ENCODE measurements around the gene PPDPF. TPM values are rescaled to one million over a fixed set of nuclear protein-coding genes. Genes with fewer than 3 reads are reported as not detected.

PPDPF gene
- total RNA-seq, 4 donors from 2014 or later = 114 to 256 (median 162) TPM

DNA sequence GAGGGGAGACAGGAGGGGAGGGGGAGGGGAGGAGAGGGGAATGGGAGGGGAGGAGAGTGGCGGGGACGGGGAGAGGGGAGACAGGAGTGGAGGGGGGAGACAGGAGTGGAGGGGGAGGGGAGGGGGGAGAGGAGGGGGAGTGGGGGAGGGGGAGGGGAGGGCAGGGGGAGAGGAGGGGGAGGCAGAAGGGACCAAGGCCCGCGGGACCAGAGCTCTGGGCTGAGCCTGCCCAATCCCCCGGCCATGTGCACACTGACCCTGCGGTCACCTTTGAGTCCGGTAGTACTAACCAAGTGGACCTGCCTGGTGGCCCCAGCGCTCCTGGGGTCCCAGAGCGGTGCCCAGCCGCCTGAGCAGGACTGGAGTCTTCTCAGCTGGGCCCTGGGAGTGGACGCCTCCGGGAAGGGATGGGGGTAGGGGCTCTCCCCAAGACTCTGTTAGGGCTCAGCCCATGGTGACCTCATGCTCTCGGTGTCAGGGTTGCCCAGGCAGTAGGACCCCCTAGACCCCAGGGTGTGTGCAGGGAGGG lies 47.6 kb upstream of the PPDPF start:
- WGBS, 2 donors (ENCODE audit: low coverage in 1 of 2) = 26% methylated on average over 5 of the region's 13 CpGs; no CpG with 5 or more reads in 1 of the 2 donors
- no peak for ATAC-seq
- peaks cover 100% of the 10 kb centered on the region for H3K27me3 ChIP-seq
- no peak overlapping the region for H3K27ac ChIP-seq
- no peak for TF ChIP-seq EP300 (IDR thresholded peaks at IDR 0.05)
- no peak for TF ChIP-seq POLR2AphosphoS5 (IDR thresholded peaks at IDR 0.05)
- no peak for TF ChIP-seq POLR2A (IDR thresholded peaks at IDR 0.05)
- TF ChIP-seq, protein P1, sequence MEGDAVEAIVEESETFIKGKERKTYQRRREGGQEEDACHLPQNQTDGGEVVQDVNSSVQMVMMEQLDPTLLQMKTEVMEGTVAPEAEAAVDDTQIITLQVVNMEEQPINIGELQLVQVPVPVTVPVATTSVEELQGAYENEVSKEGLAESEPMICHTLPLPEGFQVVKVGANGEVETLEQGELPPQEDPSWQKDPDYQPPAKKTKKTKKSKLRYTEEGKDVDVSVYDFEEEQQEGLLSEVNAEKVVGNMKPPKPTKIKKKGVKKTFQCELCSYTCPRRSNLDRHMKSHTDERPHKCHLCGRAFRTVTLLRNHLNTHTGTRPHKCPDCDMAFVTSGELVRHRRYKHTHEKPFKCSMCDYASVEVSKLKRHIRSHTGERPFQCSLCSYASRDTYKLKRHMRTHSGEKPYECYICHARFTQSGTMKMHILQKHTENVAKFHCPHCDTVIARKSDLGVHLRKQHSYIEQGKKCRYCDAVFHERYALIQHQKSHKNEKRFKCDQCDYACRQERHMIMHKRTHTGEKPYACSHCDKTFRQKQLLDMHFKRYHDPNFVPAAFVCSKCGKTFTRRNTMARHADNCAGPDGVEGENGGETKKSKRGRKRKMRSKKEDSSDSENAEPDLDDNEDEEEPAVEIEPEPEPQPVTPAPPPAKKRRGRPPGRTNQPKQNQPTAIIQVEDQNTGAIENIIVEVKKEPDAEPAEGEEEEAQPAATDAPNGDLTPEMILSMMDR (IDR thresholded peaks at IDR 0.05) = no peak
- H3K9me3 ChIP-seq = no peaks in the 10 kb centered on the region
- no peak overlapping the region for H3K4me3 ChIP-seq
- peaks cover 0 to 14% (median 10%) of the 10 kb centered on the region in 3 donors for H3K4me1 ChIP-seq
- H3K36me3 ChIP-seq = no peaks in the 10 kb centered on the region

DNA sequence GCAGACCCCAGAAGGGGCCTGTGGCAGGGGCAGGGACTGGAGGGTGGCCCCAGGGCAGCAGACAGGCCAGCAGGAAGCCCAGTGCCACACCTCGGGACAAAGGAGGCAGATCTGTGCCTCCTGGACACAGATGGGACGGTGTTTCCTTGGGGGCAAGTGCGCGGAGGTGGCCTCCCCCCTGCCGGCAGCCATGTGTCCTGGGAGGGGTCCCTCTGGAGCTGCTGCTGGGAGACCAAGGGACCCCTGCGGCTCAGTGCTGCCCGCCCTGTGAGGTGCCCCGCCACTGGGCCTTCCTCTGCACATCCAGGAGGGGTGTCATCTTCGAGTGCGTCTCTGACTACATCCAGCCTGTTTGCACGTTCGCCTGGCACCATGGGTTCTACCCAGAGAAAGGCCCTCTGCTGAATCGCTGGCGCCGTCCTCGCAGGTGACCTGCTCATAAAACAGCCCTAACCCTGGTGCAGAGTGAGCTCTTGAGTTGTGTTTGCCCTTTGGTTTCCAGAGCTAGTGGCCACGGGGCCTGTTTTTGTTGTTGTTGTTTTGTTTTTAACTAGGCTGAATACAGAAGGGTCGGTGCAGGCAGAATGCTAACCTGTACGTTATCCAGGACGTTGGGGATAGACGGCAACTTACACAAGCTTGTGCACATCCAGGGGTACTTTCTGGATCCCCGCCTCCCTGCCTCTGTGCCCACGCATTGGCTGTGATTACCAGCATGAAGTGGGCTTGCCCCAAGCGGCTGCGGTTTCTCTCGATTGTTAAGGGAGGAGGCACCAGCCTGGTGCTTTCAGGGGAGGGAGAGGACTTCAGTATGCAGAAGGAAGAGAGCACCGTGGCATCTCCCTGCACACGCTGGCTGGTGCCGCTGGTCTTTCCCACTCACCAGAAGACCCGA lies 46.8 kb upstream of the PPDPF start:
- no peak for ATAC-seq
- TF ChIP-seq EP300 (IDR thresholded peaks at IDR 0.05) = no peak
- TF ChIP-seq POLR2AphosphoS5 (IDR thresholded peaks at IDR 0.05) = no peak
- Histone ChIP-seq H3K4me1 (peaks cover 0 to 14% (median 10%) of the 10 kb centered on the region in 3 donors), H3K4me3 (no peak overlapping the region), H3K27ac (no peak overlapping the region), H3K27me3 (peaks cover 100% of the 10 kb centered on the region), H3K9me3 (no peaks in the 10 kb centered on the region), H3K36me3 (no peaks in the 10 kb centered on the region)
- WGBS, 2 donors (ENCODE audit: low coverage in 1 of 2) = no CpG with 5 or more reads among the region's 30 CpGs

DNA sequence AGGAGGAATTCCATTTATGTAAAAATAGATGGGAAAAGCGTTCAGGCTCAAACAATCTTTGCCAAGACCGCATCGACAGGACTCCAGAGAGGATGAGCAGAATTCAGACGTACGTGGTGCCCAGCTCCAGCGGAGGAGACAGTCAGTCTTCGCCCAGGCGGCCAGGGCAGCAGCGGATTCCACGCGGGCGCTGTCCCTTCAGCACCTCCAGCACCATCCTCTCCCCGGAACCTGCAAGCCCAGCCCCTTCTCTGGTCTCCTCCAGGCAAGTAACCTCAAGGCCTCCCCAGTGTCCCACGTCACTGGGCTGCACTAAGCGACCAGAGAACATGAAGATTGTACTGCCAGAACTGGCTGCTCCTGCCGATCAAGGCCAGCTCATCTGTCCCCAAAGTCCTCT lies 45.4 kb upstream of the PPDPF start:
- no peak for ATAC-seq
- Histone ChIP-seq H3K27ac (no peak overlapping the region), H3K9me3 (no peaks in the 10 kb centered on the region), H3K36me3 (no peaks in the 10 kb centered on the region), H3K4me3 (no peak overlapping the region), H3K4me1 (peaks cover 0 to 14% (median 10%) of the 10 kb centered on the region in 3 donors), H3K27me3 (peaks cover 100% of the 10 kb centered on the region)
- 3 to 18% methylated on average over 5 to 9 of the region's 16 CpGs for WGBS, 2 donors (ENCODE audit: low coverage in 1 of 2)
- no peak for TF ChIP-seq EP300 (IDR thresholded peaks at IDR 0.05)
- no peak for TF ChIP-seq POLR2A (IDR thresholded peaks at IDR 0.05)
- TF ChIP-seq, protein P1 (IDR thresholded peaks at IDR 0.05) = no peak
- TF ChIP-seq POLR2AphosphoS5 (IDR thresholded peaks at IDR 0.05) = no peak

DNA sequence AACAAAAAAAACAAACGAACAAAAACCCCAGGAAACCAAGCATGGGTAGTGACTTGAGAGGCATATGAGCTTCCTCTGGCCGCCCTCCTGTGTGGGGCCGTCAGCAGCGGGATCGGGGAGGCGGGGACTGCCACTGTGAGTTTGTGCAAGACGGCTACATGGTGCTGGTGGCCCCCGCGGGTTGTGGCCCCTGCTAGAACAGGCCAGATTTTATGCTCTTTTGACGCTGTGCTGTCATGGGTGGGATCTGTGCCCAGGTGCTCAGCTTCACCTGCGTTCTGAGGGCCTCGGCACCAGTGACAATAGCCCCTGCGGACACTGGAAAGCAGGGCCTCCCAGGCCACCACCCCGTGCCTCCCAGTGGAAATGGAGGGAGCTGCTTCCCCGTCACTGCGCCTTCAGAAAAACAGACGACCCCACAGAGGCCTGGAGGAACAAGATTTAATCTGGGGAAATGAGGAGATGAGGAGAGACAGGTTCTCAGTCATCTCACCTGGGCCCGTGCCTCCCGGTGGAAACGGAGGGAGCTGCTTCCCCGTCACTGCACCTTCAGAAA lies 43.4 kb upstream of the PPDPF start:
- 31 to 47% methylated on average over 9 to 15 of the region's 21 CpGs for WGBS, 2 donors (ENCODE audit: low coverage in 1 of 2)
- TF ChIP-seq POLR2A (IDR thresholded peaks at IDR 0.05) (no peak), EP300 (IDR thresholded peaks at IDR 0.05) (no peak), POLR2AphosphoS5 (IDR thresholded peaks at IDR 0.05) (no peak)
- TF ChIP-seq, protein P1 (IDR thresholded peaks at IDR 0.05) = no peak
- peaks cover 0 to 3% (median 1%) of the 10 kb centered on the region in 3 donors for H3K4me1 ChIP-seq
- H3K4me3 ChIP-seq = no peak overlapping the region
- no peaks in the 10 kb centered on the region for H3K36me3 ChIP-seq
- peaks cover 100% of the 10 kb centered on the region for H3K27me3 ChIP-seq
- H3K27ac ChIP-seq = no peak overlapping the region
- no peak for ATAC-seq
- no peaks in the 10 kb centered on the region for H3K9me3 ChIP-seq

DNA sequence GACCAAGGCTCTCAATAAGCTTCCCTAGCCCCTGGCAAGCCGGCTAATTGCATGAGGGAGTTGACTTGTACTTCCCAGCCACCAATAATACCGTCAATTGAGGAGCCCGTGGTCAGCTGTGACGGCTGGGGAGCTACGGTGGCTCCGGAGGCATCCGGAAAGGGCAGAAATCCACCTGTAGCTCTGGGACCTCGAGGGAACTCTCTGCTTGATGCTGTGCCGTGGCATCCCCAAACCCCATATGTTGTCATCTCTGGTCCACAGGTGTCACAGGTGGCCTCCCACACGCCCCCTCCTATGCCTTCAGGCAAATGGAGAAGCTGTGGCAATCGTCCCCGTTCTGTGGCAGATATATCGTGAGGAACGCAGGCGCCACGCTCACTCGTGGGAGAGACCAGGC lies 42.6 kb upstream of the PPDPF start:
- 42 to 72% methylated on average over 3 to 7 of the region's 17 CpGs for WGBS, 2 donors (ENCODE audit: low coverage in 1 of 2)
- no peak for ATAC-seq
- no peak overlapping the region for H3K4me3 ChIP-seq
- peaks cover 100% of the 10 kb centered on the region for H3K27me3 ChIP-seq
- no peaks in the 10 kb centered on the region for H3K9me3 ChIP-seq
- TF ChIP-seq EP300 (IDR thresholded peaks at IDR 0.05) (no peak), POLR2AphosphoS5 (IDR thresholded peaks at IDR 0.05) (no peak), POLR2A (IDR thresholded peaks at IDR 0.05) (no peak)
- TF ChIP-seq, protein P1 (IDR thresholded peaks at IDR 0.05) = no peak
- H3K27ac ChIP-seq = no peak overlapping the region
- no peaks in the 10 kb centered on the region for H3K4me1 ChIP-seq
- no peaks in the 10 kb centered on the region for H3K36me3 ChIP-seq
